GM18507 (cell line): ENCODE results near the gene VEPH1.

Experiments used
- DNase-seq: peaks from one replicate; pipeline ENCODE4 v3.0.0; 2011; ENCODE audit warnings: low read depth; ENCODE audit not compliant: insufficient read length; ENCODE audit errors: extremely low spot score
- FAIRE-seq: peaks from 2 replicates; lab custom pipeline; 2011; peaks lifted over from hg19 to GRCh38; lab: Jason Lieb, UNC

The VEPH1 gene

DNA sequence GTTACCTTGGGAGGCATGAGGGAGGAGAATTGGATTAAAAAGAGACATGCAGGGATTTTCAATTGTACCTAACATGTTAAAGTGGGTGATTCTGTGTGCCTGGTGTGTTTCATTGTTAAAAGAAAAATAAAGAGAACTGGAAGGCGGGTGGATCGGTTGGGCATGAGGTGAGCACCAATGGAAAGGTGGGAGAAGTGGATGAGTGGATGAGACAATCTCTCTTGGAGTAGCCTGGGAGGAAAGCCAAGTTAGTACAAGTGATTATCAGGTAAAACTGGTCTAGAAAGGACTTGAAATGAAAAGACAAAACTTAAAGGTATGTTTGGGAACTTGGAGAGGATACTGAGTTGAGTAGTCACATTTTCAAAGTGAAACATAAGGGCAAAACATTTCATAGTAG lies 12.1 kb downstream of the VEPH1 start:
- no peak for DNase-seq
- FAIRE-seq: no peak

DNA sequence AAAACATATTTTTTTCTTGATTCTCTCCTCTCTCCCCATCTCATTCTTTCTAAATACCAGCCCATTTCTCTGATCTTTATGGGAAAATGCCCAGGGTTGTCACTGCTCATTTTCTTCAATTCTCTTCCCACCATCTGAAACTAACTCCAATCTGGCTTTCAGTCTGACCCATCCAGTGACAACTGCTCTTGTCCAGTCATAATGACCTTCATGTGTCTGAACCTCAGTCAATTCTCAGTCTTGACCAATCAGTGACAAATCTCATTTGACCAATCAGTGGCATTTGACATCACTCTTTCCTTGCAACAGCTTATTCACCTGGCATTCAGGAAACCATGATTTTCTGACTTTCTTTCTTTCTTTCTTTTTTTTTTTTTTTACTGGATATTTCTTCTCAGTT lies 15.1 kb downstream of the VEPH1 start:
- FAIRE-seq: no peak
- no peak for DNase-seq

DNA sequence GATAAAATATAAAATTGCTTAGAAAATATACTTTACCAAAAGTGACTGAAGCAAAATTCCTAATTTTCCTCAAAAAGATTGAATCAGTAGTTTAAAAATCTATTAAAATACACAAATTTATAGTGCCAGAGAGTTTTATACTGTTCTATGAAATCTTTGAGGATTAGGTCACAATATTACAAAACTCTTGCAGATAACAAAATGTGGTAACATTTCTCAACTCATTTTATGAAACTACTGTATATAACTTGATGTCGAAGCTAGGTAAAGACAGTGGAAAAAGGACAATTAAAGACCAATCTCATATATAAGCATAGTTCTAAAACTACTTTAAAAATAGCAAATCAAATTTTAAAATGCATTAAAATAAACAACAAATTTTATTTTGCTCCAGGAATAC lies 15.9 kb downstream of the VEPH1 start:
- no peak for DNase-seq

DNA sequence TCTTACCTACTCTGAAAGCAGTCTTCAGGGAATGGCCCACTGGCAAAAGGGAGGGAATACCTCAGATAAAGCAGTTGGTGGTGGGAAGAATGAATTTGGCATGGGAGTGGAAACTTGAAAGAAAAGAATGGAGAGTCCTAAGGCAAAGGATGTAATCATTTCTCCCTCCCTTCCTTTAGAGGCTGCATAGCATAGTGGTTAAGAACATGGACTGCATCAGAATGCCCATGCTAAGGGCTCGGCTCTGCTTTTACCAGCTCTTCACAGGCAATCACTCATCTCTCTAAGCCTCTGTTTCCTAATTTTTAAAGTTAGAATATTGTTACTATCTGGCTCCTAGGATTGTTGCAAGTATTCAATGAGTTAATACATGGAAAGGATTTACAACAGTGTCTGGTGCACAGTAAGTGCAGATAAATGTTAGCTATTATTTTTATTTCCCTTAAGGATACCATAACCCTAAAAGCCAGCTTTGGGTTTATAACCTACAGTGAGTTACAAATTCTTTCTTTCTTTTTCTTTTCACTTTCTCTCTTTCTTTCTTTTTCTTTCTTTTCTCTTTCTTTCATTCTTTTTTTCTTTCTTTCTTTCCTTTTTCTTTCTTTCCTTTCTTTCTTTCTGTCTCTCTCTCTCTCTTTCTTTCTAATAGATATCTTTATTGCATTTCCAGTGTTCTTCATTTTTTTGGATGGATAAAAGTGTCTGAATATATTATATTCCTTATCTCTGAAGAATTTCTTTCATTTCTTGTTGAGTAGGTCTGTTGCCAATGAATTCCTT lies 23.6 kb downstream of the VEPH1 start:
- DNase-seq: no peak
- no peak for FAIRE-seq

More for the DNA sequence above, 15.9 kb downstream of the VEPH1 start:
- FAIRE-seq: no peak

DNA sequence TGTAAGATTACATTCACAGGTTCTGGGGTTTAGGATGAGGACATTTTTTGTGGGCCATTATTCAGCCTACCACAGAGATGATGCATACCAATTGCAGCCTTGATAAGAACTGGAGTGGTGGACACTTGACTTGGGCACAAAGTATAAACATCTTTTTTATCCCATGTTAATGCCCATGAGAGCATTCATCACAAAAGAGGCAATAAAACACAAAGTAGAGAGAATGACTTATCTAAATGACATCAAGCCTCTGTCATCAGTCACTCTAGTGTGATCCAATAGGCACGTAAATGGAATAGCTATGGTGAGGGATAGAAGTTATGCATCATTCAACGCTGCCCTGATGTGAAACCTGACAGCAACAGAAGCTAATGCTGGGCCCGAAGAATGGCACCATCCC lies 25.8 kb downstream of the VEPH1 start:
- FAIRE-seq (no peak), DNase-seq (no peak)

DNA sequence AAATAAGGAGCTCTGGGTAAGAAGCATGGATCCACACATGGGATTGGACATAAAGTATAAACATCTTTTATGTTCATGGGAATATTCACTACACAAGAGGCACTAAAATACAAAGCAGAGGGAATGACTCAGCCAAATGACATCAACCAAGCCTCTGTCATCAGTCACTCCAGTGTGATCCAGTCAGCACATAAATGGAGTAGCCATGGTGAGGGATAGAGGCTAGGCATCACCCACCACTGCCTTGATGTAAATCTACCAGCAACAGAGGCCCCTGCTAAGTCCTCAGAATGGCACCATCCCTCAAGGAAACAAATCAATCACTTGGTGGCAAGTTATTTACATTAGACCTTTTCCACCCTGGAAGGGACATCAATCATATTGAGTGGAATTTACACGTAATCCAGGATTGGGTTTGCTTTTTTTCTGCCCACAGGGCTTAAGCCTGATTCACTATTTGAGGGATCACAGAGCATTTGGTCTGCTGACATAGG lies 27.2 kb downstream of the VEPH1 start:
- FAIRE-seq (no peak), DNase-seq (no peak)

DNA sequence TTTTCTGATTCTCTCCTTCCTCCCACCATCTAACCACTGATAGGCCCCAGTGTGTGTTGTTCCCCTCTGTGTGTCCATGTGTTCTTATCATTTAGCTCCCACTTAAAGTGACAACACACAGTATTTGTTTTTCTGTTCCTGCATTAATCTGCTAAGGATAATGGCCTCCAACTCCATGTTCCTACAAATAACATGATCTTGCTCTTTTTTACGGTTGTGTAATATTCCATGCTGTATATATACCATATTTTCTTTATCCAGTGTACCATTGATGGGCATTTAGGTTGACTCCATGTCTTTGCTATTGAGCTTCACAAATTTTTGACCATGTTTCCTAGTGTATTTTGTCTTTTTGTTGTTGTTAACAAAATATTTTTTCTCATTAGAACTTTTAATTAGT lies 30.6 kb downstream of the VEPH1 start:
- FAIRE-seq (no peak), DNase-seq (no peak)

DNA sequence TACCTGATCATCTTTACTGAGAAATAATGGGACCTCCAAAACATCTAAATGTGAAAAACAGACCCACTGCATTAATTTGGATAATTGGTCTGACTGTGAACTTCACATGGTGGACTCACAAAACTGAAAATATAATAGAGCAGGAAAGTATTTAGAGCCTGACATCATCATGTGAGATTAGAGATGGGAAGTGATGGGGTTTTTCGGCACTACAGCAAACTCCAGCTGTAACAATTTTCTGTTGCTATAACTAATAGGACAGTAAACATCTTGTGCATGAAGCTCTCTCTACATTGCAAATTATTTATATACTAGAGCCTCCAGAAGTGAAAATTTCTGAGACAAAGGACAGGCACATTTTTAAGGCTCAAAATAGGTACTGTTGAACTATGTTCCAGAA lies 32.2 kb downstream of the VEPH1 start:
- DNase-seq (no peak), FAIRE-seq (no peak)

DNA sequence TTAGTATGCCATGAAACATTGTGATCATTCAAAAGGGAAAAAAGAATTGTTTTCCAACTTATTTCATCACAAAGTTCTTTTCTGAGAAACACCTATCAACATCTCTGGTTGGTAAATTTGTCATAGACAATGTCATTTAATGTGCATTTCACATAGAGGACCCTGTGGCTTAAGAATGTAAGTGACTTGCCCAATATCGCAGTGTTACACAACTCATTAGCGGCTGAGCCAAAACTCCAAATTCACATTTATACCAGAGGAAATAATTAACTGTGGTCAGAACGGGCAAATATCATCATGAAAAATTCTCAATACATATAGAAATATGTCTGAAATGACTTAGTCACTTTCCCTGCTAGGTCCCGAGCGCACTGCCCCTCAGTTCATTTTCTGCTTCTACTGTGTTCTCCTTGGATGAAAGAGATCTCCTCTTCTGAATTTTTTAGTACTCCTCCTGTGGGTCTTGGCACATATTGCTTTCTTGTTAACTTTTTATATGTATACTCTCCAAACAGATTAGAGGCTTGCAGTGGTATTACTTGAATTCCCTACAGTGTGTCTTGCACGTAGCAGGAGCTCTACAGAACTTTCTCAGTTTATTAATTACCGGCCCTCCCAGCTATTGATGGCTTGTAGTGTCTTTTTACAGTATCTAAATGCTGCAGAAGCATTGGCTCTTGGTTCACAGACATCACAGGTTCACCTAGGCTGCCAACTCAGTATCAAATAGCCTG lies 33.5 kb downstream of the VEPH1 start:
- DNase-seq (no peak), FAIRE-seq (no peak)

DNA sequence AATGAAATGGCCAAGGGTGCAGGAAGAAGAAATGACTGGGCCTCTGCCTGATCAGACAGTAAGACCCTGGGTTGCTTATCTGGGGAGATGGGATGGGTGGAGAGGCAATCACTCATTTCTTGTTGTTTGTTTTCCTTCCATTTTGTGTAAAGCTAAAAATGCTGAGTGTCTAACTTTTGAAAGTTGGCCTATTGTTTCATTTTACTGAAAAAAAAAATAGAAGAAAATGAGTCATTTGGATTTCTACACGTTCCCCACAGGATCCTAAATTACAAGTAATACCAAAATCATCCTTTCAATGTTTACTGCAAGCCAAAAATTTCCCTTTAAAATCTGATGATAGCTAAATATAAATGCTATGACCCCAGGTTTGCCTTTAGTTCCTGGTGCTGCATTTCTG lies 36.0 kb downstream of the VEPH1 start:
- no peak for FAIRE-seq

DNA sequence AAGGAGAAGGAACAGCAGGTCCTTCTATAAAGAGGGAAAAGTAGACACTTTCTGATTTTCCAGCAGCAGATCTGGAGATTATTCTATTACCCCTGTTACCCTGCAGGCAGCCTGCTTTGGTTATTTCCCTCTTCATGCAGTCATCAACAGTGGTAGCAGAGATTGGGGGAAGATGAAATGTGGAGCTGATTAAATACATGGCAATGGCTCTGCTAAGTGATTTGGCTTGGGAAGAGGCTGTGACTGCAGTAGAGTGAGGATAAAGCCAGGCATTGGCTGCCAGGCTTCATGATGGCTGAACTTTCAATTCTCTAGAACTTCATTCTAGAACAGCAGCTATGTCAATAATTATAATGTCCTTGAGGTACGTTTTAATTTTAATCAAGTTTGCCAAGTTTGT lies 37.5 kb downstream of the VEPH1 start:
- FAIRE-seq: no peak
- no peak for DNase-seq

More for the DNA sequence above, 36.0 kb downstream of the VEPH1 start:
- no peak for DNase-seq

DNA sequence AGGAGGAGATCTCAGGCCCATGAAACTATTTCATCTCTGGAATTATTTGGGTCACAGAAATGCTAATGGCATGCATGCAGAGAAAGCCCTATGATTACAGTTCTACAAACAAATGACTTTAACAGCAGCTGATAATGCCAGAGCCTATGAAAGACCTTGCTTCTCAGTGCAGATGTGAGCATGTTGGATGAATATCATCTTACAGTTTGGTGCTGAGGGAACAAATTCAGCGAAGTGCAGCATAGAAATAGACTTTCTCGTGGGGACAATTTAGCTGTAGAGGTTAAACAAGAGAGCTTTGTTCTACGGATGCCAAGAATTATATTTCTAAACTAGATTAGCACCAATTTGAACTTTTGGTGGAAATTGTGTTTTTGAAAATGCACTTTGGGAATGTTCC lies 38.9 kb downstream of the VEPH1 start:
- FAIRE-seq (no peak), DNase-seq (no peak)

DNA sequence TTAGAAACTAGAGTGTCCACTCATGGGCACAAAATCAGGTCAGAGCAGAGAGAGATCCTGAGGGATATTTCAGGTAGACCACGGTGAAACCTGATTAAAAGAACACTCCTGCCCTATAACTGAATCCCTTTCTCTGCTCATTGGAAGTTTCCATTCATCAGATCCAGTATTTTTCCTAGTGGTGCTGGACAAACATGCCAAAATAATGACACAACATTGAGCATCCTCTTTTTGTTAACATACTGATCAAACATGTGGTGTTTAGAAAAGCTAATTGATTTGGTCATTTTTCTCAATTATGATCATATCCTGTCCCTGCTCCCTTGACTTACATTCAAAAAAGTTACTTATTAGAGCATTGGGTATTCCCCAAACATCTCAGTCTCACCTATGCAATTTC lies 39.4 kb downstream of the VEPH1 start:
- FAIRE-seq: no peak

DNA sequence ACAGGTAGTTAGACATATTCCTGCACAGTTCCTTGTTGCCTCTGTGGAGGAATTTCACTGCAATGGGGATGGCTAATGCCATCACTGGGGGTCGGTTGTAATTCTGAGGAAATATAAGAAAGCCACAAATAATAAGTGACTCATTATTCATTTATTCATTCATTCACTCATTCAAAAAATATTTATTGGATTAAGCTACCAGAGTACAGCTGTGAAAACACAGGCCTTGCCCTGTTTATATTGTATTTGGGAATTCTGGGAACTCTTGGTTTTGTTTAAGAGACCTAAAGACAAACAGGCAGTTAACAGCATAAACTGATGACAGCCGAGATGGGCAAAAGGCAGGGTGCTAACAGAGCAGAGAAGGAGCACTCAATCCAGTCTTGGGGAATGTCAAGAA lies 43.0 kb downstream of the VEPH1 start:
- FAIRE-seq (no peak), DNase-seq (no peak)

More for the DNA sequence above, 39.4 kb downstream of the VEPH1 start:
- DNase-seq: no peak

DNA sequence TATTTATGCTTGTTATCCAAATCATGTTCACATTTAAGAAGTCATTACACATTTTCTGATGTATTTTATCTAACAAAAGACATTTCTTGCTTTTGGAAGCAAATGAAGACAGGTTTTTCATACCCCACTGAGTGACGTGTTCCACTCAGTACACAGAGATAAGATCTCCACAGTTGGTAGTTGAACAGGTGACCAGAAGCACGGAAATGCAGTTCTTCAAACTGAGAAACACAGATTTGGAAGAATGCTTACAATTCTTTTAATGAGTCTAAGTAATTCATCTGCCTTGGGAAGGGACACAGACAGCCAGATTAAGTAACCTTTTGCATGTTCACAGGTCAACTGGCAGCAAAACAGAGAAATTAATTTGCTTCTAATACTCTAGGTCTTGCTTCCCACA lies 43.5 kb downstream of the VEPH1 start:
- DNase-seq (no peak), FAIRE-seq (no peak)

DNA sequence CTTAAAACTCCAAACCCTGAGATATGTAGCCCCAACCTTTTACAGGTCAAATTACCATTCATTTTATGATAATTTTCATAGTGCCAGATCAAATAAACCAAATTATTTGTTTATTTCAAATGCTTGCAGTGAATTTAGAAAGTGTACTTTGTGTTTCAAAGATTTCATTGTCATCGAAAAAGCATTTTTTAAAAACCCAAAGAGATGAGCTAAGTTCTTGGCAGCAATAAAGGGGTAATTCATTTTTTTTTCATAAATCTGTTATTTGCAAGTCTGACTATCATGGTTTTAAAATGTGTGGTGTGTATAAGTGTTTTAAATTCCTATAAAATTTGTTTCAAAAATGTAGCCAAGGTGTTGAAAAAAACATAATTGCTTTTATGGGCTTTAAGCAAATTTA lies 49.4 kb downstream of the VEPH1 start:
- FAIRE-seq (no peak), DNase-seq (no peak)

DNA sequence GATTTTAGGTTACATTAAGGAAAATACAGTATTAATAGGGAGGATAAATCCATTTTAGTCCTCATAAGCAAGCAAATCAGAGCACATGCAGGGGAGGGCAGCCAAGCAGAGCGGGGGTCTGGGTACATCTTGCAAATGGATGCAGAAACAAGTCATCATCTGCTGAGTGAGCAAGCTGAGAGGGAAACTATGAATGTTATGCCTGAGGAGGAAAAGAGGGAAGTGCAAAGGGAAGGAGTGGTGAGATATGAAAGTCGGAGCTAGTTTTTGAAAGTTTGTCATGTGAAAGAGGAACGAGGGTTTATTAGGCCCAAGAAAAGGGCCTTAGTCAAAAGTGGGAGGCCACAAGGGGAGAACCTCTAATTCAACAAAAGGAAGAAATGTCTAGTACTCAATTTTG lies 51.1 kb downstream of the VEPH1 start:
- FAIRE-seq: no peak
- DNase-seq: no peak

DNA sequence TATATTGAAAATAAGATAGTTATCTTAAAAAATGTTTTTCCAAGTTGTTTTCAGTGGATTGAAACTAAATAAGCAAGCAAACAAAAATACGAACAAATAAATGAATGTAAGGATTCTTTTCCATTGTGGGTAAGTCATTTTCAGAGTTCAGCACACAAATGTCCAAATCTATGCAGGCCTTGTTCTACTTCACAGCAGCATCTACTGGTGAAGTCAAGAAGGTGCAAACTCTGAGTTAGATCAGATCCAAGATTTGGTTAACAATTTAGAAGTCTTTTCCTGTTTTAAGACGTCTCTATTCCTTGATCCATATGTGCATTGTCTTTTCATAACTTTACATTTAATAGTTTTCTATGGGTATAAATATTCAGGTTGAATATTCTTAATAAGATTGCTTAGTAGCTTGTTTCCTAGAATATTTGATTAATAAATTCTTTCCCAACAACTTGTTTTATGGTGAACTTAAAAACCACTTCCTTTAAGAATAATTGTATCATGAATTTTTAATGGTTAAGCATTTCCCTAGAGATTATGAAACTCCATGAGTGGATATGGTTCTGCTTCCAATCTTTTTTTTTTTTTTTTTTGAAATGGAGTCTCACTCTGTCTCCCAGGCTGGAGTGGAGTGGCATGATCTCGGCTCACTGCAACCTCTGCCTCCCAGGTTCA lies 56.1 kb downstream of the VEPH1 start:
- FAIRE-seq: no peak
- DNase-seq: no peak

DNA sequence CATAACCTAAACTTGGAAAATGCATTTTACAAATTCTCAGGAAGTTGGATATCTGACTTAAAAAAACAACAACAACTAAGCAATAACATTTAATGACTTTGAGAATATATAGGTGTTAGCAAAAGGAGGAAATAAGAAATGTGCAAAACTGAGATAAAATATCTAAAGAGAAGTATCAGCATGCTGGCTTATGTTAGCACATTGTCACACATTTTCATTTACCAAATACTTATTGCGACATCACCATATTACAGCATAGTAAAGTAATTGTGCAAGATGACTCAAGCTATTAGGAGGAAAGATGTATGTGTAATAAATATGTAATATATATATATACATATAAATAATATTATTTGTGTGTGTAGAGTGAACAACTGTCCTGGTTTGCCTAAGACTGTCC lies 57.4 kb downstream of the VEPH1 start:
- DNase-seq (no peak), FAIRE-seq (no peak)

DNA sequence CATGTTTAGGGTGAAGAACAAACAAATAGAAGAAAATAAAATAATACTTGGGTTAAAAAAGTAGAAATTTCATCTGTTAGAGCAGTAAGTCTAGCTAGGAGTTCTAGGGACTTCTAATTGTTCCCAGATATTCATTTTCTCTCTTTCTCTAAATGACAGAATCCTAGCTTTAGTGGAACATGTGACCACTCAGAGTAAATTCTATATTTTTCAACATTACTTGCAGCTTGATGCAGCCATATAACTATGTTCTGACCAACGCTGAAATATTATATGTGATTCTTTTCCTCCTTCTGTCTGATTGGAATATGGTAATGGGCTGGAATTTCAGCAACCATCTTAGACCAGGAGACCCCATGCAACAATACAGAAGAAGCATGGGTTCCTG lies 58.4 kb downstream of the VEPH1 start:
- FAIRE-seq (no peak), DNase-seq (no peak)
